Measurements from ENCODE around the gene NDFIP2. TPM values are rescaled to one million over a fixed set of nuclear protein-coding genes. Genes with fewer than 3 reads are reported as not detected.

NDFIP2 gene
- total RNA-seq, 2 experiments from 2014 or later = 121 TPM

GRCh38 chr13:79485014-79485811 is 4.3 kb downstream of the NDFIP2 start:
- POLR2A ChIA-PET = interaction anchor here (0.7 to 1.1 kb wide), 4 partner anchors 28 to 86 kb away, joined by 3 read pairs; no protein-coding TSS in a partner anchor

GRCh38 chr13:79486433-79487188 is 5.7 kb downstream of the NDFIP2 start:
- ChIA-PET CTCF (no interaction called here), POLR2A (interaction anchor here (0.7 kb wide), 1 partner anchor 35 kb away, joined by 3 read pairs; no protein-coding TSS in a partner anchor)

More at GRCh38 chr13:79485014-79485811, 4.3 kb downstream of the NDFIP2 start:
- CTCF ChIA-PET = interaction anchor here (0.8 to 1.3 kb wide), 2 partner anchors 29 to 61 kb away, joined by 4 to 5 read pairs; no protein-coding TSS in a partner anchor

GRCh38 chr13:79490326-79490725 is 9.4 kb downstream of the NDFIP2 start:
- CTCF ChIA-PET = no interaction called here
- POLR2A ChIA-PET = no interaction called here

GRCh38 chr13:79490824-79491223 is 9.9 kb downstream of the NDFIP2 start:
- POLR2A ChIA-PET = no interaction called here
- CTCF ChIA-PET = no interaction called here

GRCh38 chr13:79491715-79492114 is 10.8 kb downstream of the NDFIP2 start:
- POLR2A ChIA-PET = interaction anchor here (1.4 kb wide), 1 partner anchor 10 kb away, joined by 6 read pairs; the partner anchor contains the start of gene NDFIP2

GRCh38 chr13:79492313-79492798 is 11.4 kb downstream of the NDFIP2 start:
- ChIA-PET POLR2A (interaction anchor here (1.4 kb wide), 1 partner anchor 11 kb away, joined by 6 read pairs; the partner anchor contains the start of gene NDFIP2), CTCF (no interaction called here)

More at GRCh38 chr13:79491715-79492114, 10.8 kb downstream of the NDFIP2 start:
- CTCF ChIA-PET = no interaction called here

- POLR2A ChIA-PET = no interaction called here
- CTCF ChIA-PET = interaction anchor here (0.8 kb wide), 1 partner anchor 17 kb away, joined by 3 read pairs; no protein-coding TSS in a partner anchor
These were observed 12.1 kb downstream of the NDFIP2 start for GRCh38 chr13:79492918-79493594.

- CTCF ChIA-PET = no interaction called here
- POLR2A ChIA-PET = no interaction called here
These were observed 15.2 kb downstream of the NDFIP2 start for GRCh38 chr13:79496188-79496587.

GRCh38 chr13:79497064-79497463 is 16.1 kb downstream of the NDFIP2 start:
- POLR2A ChIA-PET = no interaction called here
- CTCF ChIA-PET = interaction anchor here (0.7 kb wide), 1 partner anchor 248 kb away, joined by 4 read pairs; no protein-coding TSS in a partner anchor

GRCh38 chr13:79497852-79498251 is 16.9 kb downstream of the NDFIP2 start:
- CTCF ChIA-PET = interaction anchor here (1.4 kb wide), 1 partner anchor 74 kb away, joined by 3 read pairs; no protein-coding TSS in a partner anchor

GRCh38 chr13:79500829-79501228 is 19.9 kb downstream of the NDFIP2 start:
- ChIA-PET POLR2A (interaction anchor here (1.1 kb wide), 1 partner anchor 19 kb away, joined by 6 read pairs; no protein-coding TSS in a partner anchor), CTCF (interaction anchor here (1.0 to 1.1 kb wide), 3 partner anchors 20 to 77 kb away, joined by 3 read pairs; partner anchors contain the start of gene NDFIP2)

More at GRCh38 chr13:79497852-79498251, 16.9 kb downstream of the NDFIP2 start:
- POLR2A ChIA-PET = no interaction called here

GRCh38 chr13:79501538-79502232 is 20.7 kb downstream of the NDFIP2 start:
- ChIA-PET CTCF (interaction anchor here (0.5 to 1.0 kb wide), 3 partner anchors 20 to 834 kb away, joined by 3 read pairs; partner anchors contain the start of gene NDFIP2), POLR2A (interaction anchor here (0.9 to 1.6 kb wide), 2 partner anchors 18 to 20 kb away, joined by 4 to 5 read pairs; no protein-coding TSS in a partner anchor)

GRCh38 chr13:79502859-79503468 is 22.0 kb downstream of the NDFIP2 start:
- POLR2A ChIA-PET = interaction anchor here (0.7 to 1.6 kb wide), 2 partner anchors 21 to 22 kb away, joined by 5 to 7 read pairs; no protein-coding TSS in a partner anchor

GRCh38 chr13:79503473-79504017 is 22.6 kb downstream of the NDFIP2 start:
- CTCF ChIA-PET = no interaction called here

More at GRCh38 chr13:79502859-79503468, 22.0 kb downstream of the NDFIP2 start:
- CTCF ChIA-PET = no interaction called here

GRCh38 chr13:79508224-79508961 is 27.4 kb downstream of the NDFIP2 start:
- ChIA-PET CTCF (no interaction called here), POLR2A (no interaction called here)

More at GRCh38 chr13:79503473-79504017, 22.6 kb downstream of the NDFIP2 start:
- POLR2A ChIA-PET = no interaction called here

- CTCF ChIA-PET = no interaction called here
- POLR2A ChIA-PET = no interaction called here
These were observed 30.7 kb downstream of the NDFIP2 start for GRCh38 chr13:79511611-79512010.

GRCh38 chr13:79512950-79513349 is 32.0 kb downstream of the NDFIP2 start:
- POLR2A ChIA-PET = no interaction called here

More at GRCh38 chr13:79512950-79513349, 32.0 kb downstream of the NDFIP2 start:
- CTCF ChIA-PET = no interaction called here
